Tibial nerve (tissue), 4 donors: ENCODE data around the gene CAPN12.

Source experiments
- CTCF ChIP-seq, 5 experiments: fragments of 200-600 bp in 3 of 5; fragments of 450-650 bp in 2 of 5; sonication (generic) in 3 of 5; IDR thresholded peaks; one replicate each; pipeline ENCODE4 v1.5.1; 2016 to 2019; ENCODE audit warnings: antibody characterized with exemption in 5 of 5, mild to moderate bottlenecking in 3 of 5, moderate library complexity in 2 of 5
- EP300 ChIP-seq, 2 donors: sonication (generic); formaldehyde crosslinking; IDR thresholded peaks; one replicate each; pipeline ENCODE4 v1.6.1; 2017; ENCODE audit warnings: antibody characterized with exemption in 2 of 2, mild to moderate bottlenecking in 1 of 2
- POLR2A ChIP-seq, 2 donors: fragments of 450-650 bp; IDR thresholded peaks; one replicate each; pipeline ENCODE4 v1.6.1; 2017; ENCODE audit warnings: antibody characterized with exemption in 2 of 2, mild to moderate bottlenecking in 2 of 2, moderate library complexity in 2 of 2

DNA sequence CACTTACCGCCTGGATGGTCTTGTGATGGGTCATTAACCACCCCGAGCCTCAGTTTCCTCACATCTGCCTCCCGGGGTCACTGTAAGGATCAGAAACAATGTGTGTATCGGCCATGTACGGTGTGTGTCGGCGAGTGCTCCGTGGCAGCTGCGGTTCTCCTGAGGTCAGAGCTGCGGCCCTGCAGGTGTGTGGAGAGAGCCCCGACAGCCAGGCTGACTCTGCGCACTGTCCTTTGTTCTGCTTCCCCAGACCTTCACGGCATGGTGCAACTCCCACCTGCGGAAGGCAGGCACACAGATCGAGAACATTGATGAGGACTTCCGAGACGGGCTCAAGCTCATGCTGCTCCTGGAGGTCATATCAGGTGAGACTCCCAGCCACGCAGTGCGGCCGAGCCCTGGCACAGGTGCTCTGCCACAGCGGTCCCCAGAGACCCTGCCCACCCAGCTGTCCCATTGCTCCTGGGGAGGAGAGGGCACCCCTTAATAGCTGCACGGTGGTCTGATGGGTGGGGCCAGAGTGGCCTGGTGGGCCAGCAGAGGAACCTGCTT lies 43.8 kb downstream of the CAPN12 start:
- no peak for TF ChIP-seq POLR2A (IDR thresholded peaks at IDR 0.05)
- TF ChIP-seq CTCF (IDR thresholded peaks at IDR 0.05): no peak
- no peak for TF ChIP-seq EP300 (IDR thresholded peaks at IDR 0.05)
